HL-60/S4 treated with phorbol 12-myristate 13-acetate at 8.2 ng/mL for 4 days and 3 days (cell line): ENCODE measurements around the gene SMPDL3B.
"Not testable (repeated sequence)": the region's sequence is repeated elsewhere in the genome, so short reads cannot be mapped to it uniquely, and the experiment has no call there.

Experiments
- in situ Hi-C: fragments of 300-500 bp; cut with MboI; formaldehyde crosslinking; loops from 2 replicates; pipeline ENCODE4 v1.15.0; 2022; ENCODE audit warnings: low sequenced_read_pairs

The SMPDL3B gene

DNA sequence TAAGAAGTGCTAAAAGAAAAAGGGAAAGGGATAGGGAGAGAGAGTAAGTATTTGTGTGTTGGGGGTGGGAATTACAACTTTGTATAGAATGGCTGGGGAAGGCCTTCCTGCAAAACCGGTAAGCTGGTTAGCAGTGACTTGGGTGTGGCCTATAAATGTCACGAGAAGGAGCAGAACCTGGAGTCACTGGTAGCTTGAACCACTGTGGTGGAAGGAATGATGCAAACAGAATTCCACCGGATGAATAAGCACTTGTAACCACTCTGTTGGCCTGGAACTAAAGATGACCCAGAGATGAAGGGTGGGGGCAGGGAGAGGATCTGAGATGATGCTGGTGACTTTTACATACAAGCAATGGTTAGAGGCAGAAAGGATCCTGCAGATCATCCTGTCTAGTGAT lies 33.9 kb downstream of the SMPDL3B start:
- in situ Hi-C loops, result no loop called here

DNA sequence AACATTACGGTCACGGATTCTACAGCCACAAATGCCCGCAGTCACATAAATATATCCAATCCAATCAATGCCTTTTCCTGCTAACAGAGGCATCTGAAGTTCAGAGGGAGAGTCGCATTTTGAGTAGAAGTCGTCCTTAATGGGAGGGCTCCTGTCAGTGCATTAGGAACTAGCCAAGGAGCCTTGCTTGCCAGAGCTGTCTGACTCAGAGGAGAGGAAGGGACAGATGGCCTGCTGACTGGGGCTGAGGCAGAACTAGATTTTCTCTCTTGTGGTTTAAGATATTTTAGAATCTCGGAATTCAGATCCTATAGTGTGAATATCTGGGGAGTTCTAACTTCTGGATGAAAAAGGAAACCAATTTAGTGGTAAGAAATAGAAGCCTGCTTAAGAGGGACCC lies 35.6 kb downstream of the SMPDL3B start:
- in situ Hi-C loops, result no loop called here

DNA sequence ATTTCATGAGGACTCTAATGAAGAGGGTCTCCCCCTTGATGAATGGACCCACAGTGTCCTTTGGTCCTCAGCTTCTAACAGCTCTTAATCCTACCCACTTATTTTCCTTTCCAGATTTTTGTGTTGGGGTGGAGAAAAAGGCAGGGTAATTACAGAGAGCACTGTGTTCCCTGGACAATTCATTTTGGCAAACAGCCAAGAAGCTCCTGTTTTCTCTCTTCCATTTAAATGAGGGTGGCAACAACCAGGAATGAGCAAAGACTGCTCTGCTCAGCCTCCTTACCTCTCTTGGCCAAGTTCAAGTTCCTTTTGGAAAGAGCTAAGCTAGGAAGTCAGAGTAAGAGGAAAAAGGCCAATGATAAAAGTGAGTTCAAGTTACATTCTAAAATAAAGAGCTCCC lies 36.9 kb downstream of the SMPDL3B start:
- in situ Hi-C loops, result no loop called here

DNA sequence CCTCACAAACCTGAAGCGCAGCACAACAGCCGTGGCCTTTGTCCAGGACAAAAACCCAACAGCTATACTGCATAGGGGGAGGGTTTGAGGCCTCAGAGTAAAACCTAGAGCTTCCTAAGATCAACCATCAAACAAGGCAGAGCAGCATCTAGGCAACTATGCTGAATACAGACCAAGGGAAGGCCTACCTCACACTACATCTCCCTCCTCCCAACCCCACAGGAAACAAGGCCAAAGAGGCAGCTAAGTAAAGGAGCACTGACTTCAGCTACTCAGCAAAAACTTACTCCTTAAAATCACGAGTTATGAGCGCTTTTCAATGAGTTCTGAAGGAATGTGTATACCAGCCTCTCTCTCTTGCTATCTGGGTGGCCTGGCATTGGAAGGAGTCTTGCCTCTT lies 37.3 kb downstream of the SMPDL3B start:
- in situ Hi-C loops, result no loop called here

DNA sequence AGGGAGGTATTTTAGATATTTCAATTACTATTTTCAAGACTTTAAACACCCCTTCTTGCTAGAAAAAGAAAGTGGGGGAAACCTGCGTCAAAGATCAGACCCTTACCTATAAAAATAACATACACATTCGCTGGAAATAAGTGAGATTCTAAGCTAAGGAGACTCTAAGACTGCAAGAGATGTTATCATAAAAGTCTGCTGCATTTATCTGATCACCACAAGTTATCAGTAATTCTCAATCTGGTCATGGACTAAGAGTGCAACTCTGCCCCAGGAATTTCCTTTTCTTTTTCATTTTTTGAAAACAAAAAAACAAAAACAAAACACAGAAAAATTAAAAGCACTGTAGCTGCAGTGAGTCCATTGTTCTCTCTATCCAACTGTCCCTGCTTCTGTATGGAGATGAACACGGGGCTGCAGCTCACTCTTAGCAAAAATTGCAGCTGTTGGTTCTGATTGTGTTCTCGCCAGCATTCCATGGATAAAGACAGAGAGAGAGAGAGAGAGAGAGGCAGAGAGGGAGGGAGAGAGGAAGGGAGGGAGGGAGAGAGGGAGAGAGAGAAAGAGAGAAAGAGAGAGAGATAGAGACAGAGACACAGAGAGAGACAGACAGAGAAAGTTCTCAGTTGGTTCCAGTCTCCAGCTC lies 39.1 kb downstream of the SMPDL3B start:
- in situ Hi-C loops, result no loop called here

DNA sequence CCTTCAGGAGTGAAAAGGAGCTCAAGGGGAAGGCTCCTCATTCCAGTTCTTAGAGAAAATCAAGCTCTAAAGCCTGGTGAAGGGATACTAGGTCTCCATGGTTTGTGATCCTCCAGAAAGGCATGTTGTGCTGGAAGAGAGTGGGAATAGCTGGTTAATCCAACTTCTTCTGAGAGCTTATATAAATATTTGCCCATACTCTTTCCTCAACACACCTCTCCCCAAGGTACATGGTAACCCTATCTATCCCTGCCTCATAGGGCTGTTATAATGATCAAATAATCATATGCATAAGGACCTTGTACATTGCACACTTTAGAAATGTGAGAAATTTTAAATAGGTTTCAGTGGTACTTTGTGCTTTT lies 39.6 kb downstream of the SMPDL3B start:
- in situ Hi-C loops, result no loop called here

DNA sequence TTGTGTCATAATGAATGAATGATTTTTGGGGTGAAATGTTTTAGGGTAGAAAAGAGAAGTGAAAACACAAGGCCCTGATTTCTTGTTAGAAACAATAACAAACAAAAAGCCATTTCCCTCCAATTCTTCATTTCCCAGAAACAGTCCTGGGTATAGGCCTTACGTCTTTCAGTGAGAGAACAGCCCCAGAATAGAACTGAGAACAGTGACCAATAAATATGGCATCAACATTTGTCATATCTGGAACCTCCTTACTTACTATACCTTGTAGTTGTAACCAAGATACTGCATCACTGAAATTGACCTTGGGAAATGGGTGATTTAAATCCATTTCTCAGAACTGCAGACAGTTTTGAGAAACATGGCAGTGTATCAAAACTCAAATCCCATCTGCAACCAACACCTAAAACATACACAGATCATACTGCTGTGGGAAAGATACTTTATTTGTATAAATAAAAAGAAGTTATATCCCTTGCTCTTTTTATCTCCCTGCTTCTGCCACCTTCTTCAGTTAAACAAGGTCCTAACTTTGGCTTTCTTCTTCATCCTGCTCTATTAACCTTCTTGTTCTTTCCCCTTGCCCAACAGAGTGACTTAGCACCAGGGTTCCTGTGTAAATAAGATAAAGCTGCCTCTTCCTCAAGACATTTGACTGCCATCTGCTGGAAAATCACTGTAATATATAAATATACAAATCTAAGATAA lies 44.5 kb downstream of the SMPDL3B start:
- in situ Hi-C loops, result no loop called here

DNA sequence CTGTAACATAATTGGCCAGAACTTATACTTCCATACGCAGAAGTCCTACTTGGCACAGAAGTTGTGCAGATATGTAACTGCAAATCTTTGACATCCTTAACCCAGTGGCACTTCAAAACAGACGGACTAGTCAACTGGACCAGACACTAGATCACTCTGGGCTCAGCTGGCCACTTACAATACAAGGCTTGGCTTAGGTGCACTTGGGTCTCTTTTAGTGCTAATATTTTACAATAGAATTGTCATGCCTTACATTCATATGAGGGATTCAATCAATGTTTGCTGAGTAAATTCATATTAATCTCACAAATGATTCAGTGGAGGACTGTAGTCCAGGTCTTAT lies 45.0 kb downstream of the SMPDL3B start:
- in situ Hi-C loops, result no loop called here

DNA sequence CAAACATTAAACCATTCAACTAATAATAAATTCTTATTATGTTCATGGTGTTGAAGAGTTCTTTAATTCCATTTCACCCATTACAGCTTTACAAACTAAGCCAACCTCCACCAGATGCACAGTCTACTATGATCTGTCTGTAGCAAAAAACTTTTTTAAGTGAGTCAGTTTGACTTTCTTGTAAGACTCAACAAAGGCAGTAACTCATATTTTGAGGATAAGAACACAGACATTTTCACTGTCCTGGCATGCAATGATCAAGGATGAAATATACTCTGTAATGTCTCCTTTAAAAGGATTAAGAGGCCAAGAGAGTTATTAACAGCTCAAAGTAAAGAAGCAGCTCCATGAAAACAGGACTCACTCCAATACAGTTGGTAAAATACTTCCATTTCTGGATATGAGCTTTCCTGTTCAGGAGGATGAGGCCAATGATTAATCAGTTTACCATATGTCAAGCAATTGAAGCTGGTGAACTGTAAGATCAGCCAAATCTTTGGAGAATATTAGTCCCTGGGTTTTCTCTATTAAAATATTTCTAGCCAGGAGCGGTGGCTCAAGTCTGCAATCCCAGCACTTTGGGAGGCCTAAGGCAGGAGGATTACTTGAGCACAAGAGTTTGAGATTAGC lies 45.5 kb downstream of the SMPDL3B start:
- in situ Hi-C loops, result no loop called here

DNA sequence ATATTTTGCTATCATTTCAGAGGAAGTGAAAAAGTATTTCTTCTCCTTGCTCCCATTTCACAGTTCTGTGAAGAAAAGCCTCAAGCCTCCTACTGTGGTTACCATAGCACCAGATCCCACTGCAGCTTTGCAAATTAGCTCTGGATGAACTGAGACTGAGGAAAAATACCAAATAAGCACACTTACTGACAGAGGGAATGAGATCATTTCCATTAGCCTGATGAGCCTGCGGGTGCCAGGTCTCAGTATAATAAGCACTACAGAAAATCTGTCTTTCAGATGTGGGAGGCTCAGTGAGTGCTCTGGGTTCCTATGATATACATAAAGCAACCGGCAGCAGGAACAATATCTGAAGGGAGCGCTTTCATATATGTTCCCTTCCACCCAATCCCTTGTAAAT lies 46.3 kb downstream of the SMPDL3B start:
- in situ Hi-C loops, result no loop called here

DNA sequence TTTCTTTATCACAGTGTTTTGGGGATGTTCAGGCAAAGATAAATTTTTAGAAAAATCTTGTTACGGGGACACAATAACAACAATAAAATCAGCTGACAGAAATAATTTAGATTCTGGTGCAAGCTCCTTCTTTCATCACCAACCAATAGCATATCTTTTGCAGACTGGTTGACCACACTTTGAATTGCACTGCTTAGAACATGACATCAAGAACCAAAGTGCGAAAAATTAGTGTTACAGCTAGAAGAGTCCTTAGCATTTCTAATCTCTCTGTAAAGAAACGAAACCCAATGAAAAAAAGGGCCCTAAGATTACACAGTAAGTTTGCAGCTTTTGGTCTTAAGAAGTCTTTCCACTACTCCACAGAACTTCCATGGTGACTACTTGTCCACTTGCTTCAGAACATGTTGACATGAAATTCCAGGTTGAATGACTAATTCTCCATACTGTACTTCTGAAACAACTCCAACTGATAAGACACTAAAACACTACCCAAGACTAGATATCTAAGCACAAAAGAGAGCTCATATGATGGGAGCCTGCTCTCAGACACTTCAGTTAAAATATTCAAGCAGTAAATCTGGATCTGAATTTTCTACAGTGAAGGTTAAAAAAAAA lies 56.2 kb downstream of the SMPDL3B start:
- in situ Hi-C loops, result no loop called here

DNA sequence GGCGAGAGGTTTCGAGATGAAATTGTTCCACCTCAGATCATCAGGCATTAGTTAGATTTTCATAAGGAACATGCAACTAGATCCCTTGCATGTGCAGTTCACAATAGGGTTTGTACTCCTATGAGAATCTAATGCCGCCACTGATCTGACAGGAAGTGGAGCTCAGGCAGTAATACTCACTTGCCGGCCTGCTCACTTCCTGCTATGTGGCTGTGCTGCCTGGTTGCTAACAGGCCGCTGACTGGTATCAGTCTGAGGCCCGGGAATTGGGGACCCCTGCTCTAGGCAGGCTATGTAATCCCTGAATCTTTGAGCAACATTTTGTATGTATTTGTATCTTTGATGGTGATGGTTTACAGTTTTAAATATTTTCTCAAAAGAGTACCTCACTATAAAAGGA lies 57.5 kb downstream of the SMPDL3B start:
- in situ Hi-C loops, result no loop called here

DNA sequence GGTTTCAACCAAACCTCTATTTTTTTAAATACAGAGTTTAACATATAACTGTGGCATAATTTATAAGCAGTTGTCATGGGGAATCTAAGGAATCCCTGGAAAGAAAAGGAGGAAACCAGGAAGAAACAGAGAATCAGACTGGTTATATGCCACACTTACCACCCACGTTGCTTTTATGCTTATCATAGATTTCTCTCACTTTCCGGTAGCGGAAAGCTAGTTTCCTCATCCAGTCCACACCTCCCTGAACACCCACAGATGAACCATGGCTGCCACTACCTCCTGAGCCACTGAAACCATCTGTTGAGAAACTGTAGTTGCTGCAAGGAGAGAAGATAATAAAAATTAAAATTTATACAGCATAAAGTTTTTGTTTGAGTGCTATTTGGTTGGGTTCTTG lies 58.4 kb downstream of the SMPDL3B start:
- in situ Hi-C loops, result no loop called here

DNA sequence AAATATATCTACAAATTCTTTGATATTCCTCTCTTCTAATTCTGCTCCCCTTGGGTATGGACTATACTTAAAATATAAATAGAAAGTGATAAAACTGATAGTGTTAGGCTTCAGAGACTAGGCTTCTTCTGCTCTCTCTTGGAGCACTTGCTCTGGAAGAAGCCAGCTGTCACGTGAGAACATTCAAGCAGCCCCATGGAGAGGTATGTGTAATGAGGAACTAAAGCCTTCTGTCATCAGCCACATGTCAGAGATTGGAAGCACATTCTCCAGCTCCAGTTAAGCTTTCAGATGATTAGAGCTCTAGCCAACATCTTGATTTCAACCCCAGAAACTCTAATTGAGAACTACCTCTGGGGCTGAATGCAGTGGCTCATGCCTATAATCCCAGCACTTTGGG lies 59.3 kb downstream of the SMPDL3B start:
- in situ Hi-C loops, result no loop called here

DNA sequence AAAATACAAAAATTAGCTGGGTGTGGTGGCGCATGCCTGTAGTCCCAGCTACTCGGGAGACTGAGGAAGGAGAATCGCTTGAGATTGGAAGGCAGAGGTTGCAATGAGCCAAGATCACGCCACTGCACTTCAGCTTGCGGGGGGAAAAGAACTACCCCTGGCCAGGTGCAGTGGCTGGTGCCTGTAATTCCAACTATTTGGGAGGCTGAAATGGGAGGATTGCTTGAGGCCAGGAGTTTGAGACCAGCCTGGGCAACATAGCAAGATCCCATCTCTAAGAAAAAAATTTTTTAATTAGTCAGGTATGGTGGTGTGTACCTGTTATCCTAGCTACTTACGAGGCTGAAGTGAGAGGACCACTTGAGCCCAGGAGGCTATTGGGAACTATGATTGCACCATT lies 59.7 kb downstream of the SMPDL3B start:
- in situ Hi-C loops, result not testable (repeated sequence)

DNA sequence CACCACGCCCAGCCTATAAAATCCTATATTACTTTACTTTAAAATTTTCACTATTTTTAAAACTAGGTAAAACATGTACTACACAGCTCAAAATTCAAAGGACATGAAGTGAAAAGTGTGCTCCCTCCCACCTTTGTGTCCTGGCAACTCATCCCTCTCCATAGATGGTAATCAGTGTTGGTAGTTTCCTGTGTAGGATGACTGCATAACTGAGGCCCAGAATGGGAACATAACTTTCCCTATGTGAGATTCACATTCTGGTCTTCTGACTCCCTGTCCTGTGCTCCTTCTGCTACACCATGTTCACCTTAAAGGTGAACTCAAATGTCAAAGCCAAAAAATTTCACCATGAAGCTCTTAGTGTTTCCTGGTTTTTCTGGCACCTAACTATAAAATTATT lies 64.3 kb downstream of the SMPDL3B start:
- in situ Hi-C loops, result no loop called here

DNA sequence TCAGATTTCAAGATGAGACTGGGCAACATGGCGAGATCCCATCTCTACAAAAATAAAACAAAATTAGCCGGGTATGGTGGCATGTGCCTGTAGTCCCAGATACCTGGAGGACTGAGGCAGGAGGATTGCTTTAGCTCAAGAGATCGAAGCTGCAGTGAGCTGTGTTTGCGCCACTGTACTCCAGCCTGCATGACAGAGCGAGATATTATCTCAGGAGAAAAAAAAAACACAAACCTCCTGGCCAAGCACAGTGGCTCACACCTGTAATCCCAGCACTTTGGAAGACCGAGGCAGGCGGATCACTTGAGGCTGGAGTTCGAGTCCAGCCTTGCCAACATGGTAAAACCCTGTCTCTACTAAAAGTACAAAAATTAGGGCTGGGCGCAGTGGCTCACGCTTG lies 67.8 kb downstream of the SMPDL3B start:
- in situ Hi-C loops, result no loop called here

DNA sequence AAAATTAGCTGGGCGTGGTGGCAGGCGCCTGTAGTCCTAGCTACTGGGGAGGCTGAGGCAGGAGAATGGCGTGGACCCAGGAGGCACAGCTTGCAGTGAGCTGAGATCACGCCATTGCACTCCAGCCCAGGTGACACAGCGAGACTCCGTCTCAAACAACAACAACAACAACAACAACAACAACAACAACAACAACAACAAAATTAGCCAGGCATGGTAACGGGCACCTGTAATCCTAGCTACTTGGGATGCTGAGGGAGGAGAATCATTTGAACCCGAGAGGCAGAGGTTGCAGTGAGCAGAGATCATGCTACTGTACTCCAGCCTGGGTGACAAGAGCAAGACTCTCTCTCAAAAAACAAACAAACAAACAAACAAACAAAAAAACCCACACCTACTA lies 68.3 kb downstream of the SMPDL3B start:
- in situ Hi-C loops, result not testable (repeated sequence)
